NCI-H2029 (cell line): ENCODE data around the gene EXOSC2.
A peak's percentile ranks its signal among the peaks of the same experiment; 100 is the strongest.

Source experiments
- DNase-seq: peaks from one replicate; lab custom pipeline; 2025; lab: John Stamatoyannopoulos, UW

The EXOSC2 gene

DNA sequence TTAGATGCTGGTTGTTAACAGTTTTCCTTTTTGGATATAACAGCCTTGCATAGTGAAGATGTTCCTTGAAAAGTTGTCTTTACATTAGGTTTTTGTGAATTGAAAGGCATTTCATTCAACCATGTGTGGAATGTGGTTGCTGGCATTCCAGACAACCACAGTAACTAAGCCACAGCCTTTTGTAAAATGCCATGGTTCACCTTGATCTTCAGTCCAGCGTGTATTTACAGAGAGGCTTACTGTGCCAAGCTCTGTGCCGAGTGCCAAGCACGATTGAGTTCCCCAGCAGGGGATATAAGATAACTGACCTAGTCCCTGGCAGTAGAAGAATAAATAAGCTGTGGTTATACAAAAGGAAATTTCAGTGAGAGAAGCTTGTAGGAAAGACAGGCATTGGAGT, 4.9 kb downstream of the EXOSC2 start:
- DNase-seq, result no peak

DNA sequence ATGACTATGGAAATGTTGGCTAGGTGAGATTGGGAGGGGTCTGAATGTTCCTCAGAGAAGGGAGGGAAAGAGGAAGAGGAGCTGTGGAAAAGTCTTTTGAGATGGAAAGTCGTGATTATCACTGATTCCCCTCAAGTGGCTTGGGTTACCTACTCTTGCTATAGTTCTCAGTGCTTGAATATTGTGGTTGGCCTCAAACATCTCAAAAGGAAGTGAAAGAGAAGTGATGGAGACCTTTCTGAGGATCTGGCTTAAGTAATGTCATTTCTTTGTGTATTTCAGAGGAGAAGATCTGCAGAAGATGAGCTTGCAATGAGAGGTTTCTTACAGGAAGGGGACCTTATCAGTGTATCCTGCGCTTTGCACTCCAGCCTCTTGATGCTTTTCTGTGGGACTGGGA, 5.5 kb downstream of the EXOSC2 start:
- no peak for DNase-seq

DNA sequence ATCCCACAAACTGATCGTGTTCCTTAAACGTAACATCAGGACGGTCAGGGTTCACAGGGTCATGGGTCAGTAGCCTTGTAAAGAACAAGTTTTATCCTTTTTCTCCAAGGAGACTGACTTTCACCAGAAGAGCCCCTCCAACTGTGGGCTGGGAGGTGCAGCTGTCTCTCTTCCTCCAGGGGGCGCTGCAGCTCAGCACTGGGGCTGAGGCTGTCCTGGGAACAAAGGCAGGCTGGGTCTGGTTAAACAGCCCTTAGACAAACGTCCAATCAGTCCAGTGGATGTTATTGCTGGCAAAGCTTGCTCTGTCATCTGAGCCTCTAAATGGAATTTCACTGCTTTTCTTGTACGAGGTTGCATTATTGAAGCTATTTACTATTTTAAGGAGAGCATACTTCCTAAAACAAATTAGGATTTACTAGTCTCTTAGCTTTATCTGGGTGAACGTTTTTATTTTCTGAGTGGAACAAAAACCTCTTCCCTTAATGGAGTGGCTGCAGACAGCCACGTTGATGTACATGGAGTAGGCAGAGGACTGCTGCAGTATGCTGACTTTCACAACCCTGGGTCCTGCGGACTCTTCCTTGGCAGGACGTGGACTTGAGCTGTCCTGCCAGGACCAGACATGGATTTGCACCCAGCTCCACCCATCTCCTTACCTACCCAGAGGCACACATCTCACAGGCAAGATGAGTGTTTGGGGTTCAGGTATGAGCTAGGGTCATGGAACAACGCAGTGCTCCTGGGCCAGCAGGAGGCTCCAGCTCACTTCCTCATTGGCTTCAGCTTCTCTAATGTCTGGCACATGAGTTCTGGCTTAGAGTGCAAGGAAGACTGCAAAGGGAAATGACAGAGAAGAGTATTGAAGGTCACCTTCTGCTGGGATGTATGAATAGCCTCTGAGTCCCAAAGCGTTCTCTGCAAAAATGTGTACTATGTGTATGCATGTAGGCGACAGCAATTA, 7.8 kb downstream of the EXOSC2 start:
- DNase-seq, result peak; percentile 81

DNA sequence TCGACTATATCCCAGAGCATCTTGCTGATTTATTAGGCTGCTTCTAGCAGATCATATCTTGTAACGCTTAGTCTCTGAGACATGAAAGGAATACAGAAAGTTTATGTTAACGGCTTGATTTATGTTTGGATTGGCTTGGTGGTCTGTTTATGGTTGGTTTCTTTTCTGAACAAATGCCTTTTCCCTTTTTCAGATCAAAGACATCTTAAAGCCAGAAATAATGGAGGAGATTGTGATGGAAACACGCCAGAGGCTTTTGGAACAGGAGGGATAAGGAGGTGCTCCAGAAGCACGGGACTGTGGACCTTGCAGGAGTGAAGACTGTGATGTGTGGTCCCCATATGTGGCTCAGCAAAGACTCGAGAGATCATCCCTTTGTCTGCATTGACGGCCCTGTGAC, 9.9 kb downstream of the EXOSC2 start:
- no peak for DNase-seq

DNA sequence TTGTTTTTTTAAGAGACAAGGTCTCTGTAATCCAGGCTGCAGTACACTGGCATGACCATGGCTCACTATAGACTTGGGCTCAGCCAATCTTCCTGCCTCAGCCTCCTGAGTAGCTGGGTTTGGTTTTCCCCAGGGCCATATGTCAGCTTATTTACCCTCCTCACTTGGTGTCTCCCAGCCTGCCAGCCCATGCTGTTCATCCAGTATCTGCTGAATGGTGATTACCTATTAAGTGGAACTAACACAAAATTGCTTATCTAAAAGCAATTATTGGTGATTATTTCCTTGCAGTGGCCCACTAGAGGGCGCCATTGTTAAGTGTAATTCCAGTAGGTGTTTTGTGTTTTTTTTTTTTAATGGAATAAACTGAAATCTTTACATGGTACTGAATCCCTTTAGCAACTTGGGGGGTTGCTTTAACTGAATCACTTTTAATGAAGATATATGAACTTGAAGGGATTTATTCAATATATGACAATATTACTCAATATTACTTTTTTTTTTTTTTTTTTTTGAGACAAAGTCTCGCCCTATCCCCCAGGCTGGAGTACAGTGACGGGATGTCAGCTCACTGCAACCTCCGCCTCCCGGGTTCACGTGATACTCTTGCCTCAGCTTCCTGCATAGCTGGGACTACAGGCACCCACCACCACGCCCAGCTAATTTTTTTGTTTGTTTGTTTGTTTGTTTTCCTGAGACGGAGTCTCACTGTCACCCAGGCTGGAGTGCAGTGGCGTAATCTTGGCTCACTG, 13.8 kb downstream of the EXOSC2 start:
- DNase-seq, result peak; percentile 43

DNA sequence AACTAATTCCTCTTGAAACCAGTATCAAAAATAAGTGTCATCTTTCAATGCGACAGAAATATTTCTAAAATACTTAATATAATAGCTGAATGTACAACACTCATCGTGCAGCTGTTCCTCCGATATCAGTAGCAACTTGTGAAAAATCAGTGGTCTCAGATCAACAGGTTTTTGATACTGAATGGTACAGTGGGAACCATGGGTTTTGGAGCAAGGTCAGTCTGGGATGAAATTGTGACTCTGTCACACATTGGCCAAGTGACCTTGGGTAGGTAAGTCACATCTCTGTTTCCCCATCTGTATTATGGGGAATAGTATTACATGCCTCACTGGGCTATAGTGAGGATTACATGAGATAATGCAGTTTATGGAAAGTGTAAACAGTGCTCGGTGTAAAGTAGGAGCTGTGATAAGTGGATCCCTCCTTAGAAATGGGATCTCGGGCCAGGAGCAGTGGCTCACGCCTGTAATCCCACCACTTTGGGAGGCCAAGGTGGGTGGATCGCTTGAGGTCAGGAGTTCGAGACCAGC, 17.3 kb downstream of the EXOSC2 start:
- DNase-seq, result no peak

DNA sequence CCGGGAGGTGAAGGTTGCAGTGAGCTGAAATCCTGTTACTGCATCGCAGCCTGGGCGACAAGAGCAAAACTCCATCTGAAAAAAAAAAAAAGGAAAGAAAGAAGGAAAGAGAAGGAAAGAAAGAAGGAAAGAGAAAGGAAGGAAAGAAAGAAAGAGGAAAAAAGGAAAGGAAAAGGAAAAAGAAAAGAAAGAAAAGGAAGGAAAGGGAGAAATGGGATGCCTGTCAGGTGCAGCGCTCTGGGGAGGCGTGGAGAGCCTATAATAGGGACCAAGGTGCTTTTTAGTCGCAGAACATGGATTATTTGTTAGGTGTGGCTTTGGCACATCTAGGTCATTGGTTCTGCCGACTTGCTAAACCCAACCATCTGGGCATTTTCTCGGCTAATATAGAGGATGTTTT, 17.9 kb downstream of the EXOSC2 start:
- DNase-seq, result no peak

DNA sequence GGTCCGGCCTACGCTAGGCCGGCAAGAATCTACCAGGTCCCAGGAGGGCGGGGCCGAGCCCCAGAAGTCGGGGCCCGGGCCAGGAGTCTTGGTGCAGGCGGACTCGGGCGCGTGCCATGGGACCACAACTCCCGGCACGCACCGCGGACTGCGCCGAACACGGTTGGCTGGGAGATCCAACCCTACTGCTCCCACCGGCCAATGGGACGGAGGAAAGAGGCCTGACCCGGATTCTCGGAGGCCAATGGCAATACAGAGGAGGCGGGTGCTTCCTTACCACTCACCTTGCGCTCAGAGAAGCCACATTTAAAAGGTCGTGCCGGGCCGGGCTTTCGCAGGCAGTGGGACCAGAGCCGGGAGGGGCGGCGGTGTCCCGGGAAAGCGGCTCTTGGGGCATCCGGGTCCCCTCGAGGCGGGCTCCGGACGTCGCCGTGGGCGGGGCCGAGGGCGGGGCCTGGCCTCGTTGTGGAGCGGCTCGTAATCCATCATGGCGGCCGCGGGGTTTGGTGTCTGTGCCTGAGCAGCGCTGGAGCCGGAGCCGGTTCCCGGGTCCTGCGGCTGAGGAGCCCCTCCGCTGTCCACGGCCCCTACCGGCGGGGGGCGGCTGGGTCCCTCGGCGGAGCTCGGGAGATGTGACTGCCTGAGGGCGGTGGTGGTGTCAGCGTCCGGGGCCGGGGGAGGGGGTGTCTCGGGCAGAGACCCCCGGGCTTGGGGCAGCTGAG, 19.1 kb downstream of the EXOSC2 start:
- DNase-seq, result peak; percentile 97

DNA sequence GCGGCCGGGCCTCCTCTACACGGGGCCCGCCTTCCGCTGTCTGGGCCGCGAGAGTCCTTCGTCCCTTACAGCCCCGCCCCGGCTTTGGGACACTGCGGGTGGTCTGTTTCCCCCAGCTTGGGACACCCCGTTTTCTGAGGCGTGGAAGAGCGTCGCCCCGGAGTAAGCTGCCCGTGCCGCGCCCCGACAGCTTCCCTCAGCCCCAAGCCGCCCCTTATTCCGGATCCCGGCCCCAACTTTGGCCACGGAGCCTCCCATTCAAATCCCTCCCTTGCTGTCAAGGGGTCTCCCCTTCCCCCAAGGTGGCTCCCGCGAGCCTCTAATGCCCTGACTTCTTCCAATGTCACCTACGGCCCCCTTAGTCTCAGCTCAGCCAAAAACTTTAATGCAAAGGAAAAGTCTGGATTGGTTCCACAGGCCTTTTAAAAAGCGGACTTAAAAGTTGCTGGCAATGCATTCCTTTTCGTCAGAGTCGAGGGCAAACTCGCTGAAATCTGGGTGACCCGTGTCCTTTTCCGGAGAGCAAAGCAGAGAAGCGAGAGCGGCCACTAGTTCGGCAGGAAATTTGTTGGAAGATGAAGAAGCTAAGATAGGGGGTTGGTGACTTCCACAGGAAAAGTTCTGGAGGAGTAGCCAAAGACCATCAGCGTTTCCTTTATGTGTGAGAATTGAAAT, 19.8 kb downstream of the EXOSC2 start:
- no peak for DNase-seq

DNA sequence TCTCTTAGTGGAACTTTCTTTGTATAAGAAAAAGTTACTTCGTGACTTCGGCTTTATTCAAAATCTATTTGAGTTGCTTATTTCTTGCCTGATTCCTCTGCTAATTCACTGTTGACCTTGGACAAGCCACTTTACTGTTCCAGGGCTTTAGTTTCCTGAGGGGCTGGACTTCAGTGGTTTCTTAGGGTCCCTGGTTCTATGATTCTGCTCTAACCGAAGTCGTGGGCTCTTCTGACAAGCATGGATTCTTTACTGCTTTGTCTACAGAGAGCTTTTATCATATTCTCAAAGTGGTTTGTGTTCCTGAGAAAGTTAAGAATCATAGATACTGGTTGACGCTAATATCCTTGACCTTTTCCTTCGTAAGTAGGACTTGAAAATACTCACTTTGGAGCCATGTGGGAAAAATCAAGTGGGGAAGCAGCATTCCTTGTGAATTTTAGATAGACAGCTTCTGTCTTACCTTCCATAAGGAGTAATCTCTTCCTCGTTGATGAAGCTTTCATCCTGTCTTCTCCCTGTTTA, 21.1 kb downstream of the EXOSC2 start:
- no peak for DNase-seq

DNA sequence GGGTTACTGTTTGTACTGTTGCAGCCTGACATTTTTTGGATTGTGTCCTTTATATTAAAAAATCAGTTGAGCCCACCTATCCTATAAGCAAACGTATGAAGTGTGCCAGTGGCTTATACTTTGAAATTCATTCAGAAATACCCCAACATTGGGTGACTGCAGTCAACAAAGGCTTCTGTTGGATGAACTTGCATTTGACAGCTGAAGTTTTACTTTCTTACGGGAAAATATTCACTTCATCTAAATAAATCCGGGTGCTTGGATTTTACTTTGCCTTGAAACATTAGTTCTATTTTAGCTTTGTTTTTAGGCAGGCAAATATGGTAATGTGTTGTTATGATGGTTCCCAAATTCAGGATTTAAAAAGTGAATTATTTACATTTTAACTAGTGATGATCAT, 21.7 kb downstream of the EXOSC2 start:
- no peak for DNase-seq

DNA sequence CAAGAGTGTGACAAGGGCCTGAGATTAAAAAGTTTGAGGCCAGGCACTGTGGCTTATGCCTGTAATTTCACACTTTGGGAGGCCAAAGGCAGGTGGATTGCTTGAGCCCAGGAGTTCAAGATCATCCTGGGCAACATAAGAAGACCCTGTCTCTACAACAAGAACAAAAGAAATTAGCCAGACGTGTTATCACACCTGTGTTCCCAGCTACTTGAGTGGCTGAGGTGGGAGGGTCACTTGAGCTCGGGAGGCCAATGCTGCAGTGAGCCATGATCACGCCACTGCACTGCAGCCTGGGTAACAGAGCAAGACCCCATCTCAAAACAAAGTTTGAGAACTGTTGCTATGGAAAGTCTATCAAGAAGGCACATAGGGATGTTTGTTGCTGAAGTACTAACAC, 25.0 kb downstream of the EXOSC2 start:
- no peak for DNase-seq

DNA sequence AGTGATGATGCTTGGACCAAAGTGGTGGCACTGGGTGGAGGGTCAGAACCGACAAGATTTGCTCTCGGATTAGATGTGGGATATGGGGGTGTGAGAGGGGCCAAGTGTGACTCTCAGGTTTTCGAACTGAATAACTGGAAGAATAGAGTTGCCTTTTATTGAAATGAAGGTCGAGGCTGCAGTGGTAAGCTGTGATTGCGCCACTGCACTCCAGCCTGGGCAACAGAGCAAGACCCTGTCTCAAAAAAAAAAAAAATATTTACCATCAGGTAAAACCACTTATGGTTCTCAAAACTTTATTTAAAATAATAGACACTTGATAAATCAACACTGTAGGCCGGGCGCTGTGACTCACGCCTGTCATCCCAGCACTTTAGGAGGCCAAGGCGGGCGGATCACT, 27.2 kb downstream of the EXOSC2 start:
- DNase-seq, result no peak

DNA sequence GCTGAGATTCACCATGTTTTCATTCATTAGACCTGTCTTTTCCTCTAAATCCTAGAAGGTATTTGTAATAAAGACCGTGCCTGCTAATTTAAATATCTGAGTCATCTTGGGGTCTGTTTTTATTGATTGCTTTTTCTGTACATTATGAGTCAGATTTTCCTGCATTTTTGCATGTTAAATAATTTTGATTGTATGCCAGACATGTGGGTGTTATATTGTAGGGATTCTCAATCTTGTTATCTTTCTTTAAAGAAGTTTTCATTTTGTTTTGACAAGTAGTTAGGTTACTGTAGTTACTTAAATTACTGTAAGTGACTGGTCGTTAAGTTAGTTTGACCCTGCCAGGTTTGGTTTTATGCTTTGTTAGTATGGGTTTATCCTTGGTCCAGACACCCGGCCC, 35.1 kb downstream of the EXOSC2 start:
- DNase-seq, result no peak

DNA sequence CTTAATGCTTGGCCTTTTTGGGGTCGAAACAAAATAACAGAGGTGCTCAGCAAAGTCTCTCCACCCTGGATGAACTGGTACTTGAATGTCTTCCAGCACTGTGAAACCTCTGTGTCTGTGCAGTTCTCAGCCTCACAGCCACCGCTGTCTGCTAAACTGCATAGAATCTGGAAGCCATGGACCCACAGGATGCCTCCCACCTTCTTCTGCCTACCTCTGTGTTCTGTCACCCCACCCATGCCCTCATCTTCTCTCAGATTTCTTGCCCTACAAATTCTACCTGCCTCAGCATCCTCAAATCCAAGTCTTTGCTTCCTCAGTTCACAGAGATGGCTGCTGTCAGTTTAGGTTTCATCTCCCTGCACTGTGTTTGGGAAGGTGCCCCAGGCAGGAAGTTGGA, 35.6 kb downstream of the EXOSC2 start:
- no peak for DNase-seq

DNA sequence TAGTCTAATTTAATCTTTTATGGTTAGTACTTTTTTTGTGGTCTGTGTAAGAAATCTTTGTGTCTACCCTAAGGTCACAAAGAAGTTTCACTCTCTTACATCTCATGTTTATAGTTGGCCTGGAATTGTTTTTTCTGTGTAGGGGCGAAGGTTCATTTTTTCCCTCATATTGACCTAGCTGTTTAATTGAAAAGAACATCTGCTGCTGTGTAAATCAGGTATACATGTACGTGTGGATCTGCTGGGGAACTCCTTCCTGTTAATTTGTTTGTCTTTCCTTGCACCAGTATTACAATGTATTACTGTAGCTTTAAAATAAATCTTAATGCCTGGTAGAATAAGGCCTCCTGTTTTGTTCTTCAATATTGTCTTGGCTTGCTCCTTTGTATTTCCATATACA, 37.8 kb downstream of the EXOSC2 start:
- peak; percentile 71 for DNase-seq

DNA sequence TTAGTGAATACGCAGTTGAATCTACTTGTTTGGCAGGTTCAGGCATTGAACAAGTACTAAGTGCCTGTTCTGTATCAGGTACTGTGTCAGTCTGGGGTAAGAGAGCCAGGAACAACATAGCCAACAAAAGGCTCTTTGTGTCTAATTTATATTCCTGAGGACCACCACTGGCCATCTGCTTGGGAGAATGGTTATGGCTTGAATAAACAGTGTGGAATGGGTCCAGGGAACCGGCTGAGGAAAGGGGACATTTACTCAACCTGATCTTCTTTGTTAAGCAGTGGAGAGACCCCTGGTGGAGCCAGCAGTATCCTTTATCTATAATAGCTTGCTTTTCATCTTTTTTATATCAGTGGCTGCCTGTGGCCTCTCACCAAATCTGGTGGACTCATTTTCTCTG, 38.6 kb downstream of the EXOSC2 start:
- peak; percentile 86 for DNase-seq

DNA sequence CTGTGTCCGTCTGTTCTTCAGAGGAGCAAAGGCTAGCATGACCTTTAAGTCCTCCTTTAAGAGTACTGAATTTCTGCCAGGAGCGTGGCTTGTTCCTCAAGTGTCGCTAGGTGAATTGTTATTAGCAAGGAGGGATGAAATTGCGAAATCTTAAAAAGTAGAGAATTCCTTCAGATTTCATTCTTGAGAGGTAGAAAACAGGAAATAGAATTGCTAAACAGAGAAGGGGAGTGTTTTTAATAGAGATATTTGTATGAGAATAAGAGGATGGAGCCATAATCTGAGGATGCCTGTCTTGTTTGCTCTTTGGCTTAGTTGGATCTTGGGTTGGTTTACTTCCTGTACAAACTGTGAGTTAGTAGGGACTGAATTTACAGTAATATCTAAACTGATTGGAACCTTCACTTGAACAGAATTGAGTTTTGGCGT, 39.2 kb downstream of the EXOSC2 start:
- DNase-seq, result no peak

DNA sequence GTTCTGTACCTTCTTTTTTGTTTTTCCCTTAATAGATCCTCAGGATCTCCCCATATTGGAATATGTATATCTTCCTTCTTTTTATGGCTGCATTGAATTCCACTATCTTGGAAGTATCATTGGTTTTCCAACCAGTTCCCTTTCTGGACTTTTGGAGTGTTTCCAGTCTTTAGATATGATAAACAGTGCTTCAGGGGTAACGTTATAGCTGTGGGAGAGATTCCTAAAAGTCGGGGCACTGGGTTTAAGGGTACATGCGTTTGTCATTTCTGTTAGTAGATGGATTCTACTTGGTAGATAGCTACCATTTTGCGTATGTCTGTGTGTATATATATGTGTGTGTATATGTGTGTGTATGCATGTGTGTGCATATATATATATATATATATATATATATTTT, 42.0 kb downstream of the EXOSC2 start:
- DNase-seq, result no peak

DNA sequence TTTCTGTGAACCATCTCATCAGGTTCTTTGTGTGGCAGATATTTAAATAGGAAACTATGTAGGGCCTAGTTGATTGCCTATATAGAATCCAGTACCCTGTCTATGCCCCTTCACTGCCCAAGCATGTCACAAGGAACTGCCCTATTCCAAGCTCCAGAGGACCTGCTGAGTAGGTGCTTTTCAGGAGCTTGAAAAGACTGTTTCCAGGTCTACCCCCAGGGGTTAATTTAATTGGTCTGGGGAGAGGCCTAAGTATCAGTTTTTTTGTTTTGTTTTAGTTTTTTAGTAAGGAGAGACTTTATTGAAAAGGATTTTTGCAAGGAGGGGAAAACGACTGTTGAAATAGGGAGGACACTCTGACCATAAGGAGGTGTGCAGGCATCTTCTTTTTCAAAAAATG, 43.3 kb downstream of the EXOSC2 start:
- no peak for DNase-seq

DNA sequence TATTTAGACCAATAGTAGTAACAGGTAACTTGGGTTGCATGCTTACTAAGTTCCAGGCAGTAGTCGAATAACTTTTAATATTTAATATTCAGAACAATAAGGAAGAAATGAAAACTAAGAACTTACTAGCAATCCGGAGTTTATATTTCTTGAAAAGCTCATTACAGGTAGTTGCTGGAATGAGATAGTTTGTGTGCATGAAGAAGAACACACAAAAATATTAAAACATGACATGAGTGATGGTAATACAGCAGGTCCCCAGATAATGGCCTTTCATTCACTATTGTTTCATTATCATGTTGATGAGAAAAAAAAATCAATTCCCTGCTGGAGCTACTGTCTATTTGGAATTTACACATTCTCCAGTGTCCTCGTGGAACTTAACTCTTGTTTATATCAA, 44.7 kb downstream of the EXOSC2 start:
- DNase-seq, result no peak

DNA sequence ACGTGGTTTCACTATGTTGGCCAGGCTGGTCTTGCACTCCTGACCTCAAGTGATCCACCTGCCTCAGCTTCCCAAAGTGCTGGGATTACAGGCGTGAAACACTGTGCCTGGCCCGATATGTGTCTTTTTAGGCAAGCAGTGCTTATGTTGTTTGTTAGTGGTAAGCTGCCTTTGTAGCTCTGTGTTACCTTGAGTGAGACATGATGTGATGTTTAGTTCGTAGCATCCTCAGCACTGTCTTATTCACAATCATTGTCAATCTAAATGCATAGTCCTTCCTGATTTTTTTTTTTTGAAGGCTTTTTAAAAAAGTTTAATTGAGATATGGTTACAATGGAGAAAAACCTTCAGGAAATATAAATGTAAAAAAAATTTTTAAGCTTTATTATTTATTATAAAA, 45.5 kb downstream of the EXOSC2 start:
- no peak for DNase-seq
